ENCODE data around the gene CD247. TPM values are rescaled to one million over a fixed set of nuclear protein-coding genes. Genes with fewer than 3 reads are reported as not detected.
A peak's percentile ranks its signal among the peaks of the same experiment; 100 is the strongest.

CD247 gene
- total RNA-seq, 2 donors from 2014 or later = 118 to 158 TPM

- Mint-ChIP-seq H3K9me3 (no peaks in the 10 kb centered on the region), H3K27ac (peak overlapping the region in 1 of 2 donors; percentile 69), H3K36me3 (peaks cover 0 to 6% of the 10 kb centered on the region in 2 donors)
- no peak for DNase-seq (ENCODE audit: low spot score in 2 of 2)
- ATAC-seq = no peak
Observed at GRCh38 chr1:167545349-167545748, 27.0 kb upstream of the CD247 start.

- Mint-ChIP-seq H3K9me3 (no peaks in the 10 kb centered on the region), H3K27ac (peak overlapping the region; percentile 69 to 70), H3K36me3 (peaks cover 0 to 6% of the 10 kb centered on the region in 2 donors)
- ATAC-seq (peak; percentile 46 to 62), DNase-seq (ENCODE audit: low spot score in 2 of 2) (no peak)
Observed at GRCh38 chr1:167544447-167545093, 26.2 kb upstream of the CD247 start.

GRCh38 chr1:167543199-167543990 is 25.1 kb upstream of the CD247 start:
- Mint-ChIP-seq H3K9me3 (no peaks in the 10 kb centered on the region), H3K27ac (peak overlapping the region in 1 of 2 donors; percentile 83), H3K36me3 (peaks cover 0 to 6% of the 10 kb centered on the region in 2 donors)
- no peak for DNase-seq (ENCODE audit: low spot score in 2 of 2)
- ATAC-seq = no peak

- Mint-ChIP-seq H3K36me3 (peaks cover 0 to 6% of the 10 kb centered on the region in 2 donors), H3K27ac (peak overlapping the region; percentile 17 to 83), H3K9me3 (no peaks in the 10 kb centered on the region)
- DNase-seq (ENCODE audit: low spot score in 2 of 2) (no peak), ATAC-seq (peak in 1 of 2 donors; percentile 56)
Observed at GRCh38 chr1:167542109-167543032, 24.0 kb upstream of the CD247 start.

GRCh38 chr1:167541610-167542009 is 23.3 kb upstream of the CD247 start:
- DNase-seq (ENCODE audit: low spot score in 2 of 2) = no peak
- ATAC-seq = peak in 1 of 2 donors; percentile 32
- no peaks in the 10 kb centered on the region for H3K9me3 Mint-ChIP-seq
- H3K27ac Mint-ChIP-seq = peak overlapping the region in 1 of 2 donors; percentile 55
- H3K36me3 Mint-ChIP-seq = no peaks in the 10 kb centered on the region

- H3K9me3 Mint-ChIP-seq = no peaks in the 10 kb centered on the region
- DNase-seq (ENCODE audit: low spot score in 2 of 2) (no peak), ATAC-seq (no peak)
- no peak overlapping the region for H3K27ac Mint-ChIP-seq
- H3K36me3 Mint-ChIP-seq = no peaks in the 10 kb centered on the region
Observed at GRCh38 chr1:167541003-167541402, 22.7 kb upstream of the CD247 start.

GRCh38 chr1:167538657-167539056 is 20.3 kb upstream of the CD247 start:
- H3K27ac Mint-ChIP-seq = peak overlapping the region in 1 of 2 donors; percentile 57
- H3K9me3 Mint-ChIP-seq = no peaks in the 10 kb centered on the region
- H3K36me3 Mint-ChIP-seq = no peaks in the 10 kb centered on the region
- ATAC-seq (no peak), DNase-seq (ENCODE audit: low spot score in 2 of 2) (no peak)

GRCh38 chr1:167533851-167534300 is 15.5 kb upstream of the CD247 start:
- H3K27ac Mint-ChIP-seq = no peak overlapping the region
- ATAC-seq = peak; percentile 82 to 92
- DNase-seq (ENCODE audit: low spot score in 2 of 2) = peak; percentile 70 to 71
- no peaks in the 10 kb centered on the region for H3K9me3 Mint-ChIP-seq
- H3K36me3 Mint-ChIP-seq = no peaks in the 10 kb centered on the region

- no peak for DNase-seq (ENCODE audit: low spot score in 2 of 2)
- Mint-ChIP-seq H3K36me3 (no peaks in the 10 kb centered on the region), H3K27ac (no peak overlapping the region), H3K9me3 (no peaks in the 10 kb centered on the region)
- peak; percentile 14 to 30 for ATAC-seq
Observed at GRCh38 chr1:167532964-167533824, 14.9 kb upstream of the CD247 start.

GRCh38 chr1:167532375-167532774 is 14.0 kb upstream of the CD247 start:
- DNase-seq (ENCODE audit: low spot score in 2 of 2) = no peak
- no peak overlapping the region for H3K27ac Mint-ChIP-seq
- no peak for ATAC-seq
- no peaks in the 10 kb centered on the region for H3K9me3 Mint-ChIP-seq
- H3K36me3 Mint-ChIP-seq = no peaks in the 10 kb centered on the region

- Mint-ChIP-seq H3K36me3 (no peaks in the 10 kb centered on the region), H3K27ac (no peak overlapping the region), H3K9me3 (no peaks in the 10 kb centered on the region)
- ATAC-seq = no peak
- no peak for DNase-seq (ENCODE audit: low spot score in 2 of 2)
Observed at GRCh38 chr1:167529829-167530474, 11.6 kb upstream of the CD247 start.

- Mint-ChIP-seq H3K36me3 (no peaks in the 10 kb centered on the region), H3K27ac (no peak overlapping the region), H3K9me3 (no peaks in the 10 kb centered on the region)
- no peak for ATAC-seq
- no peak for DNase-seq (ENCODE audit: low spot score in 2 of 2)
Observed at GRCh38 chr1:167528057-167528728, 9.9 kb upstream of the CD247 start.

- no peaks in the 10 kb centered on the region for H3K9me3 Mint-ChIP-seq
- no peak overlapping the region for H3K27ac Mint-ChIP-seq
- no peaks in the 10 kb centered on the region for H3K36me3 Mint-ChIP-seq
- DNase-seq (ENCODE audit: low spot score in 2 of 2) (no peak), ATAC-seq (no peak)
Observed at GRCh38 chr1:167526667-167527383, 8.5 kb upstream of the CD247 start.

GRCh38 chr1:167524651-167525050 is 6.3 kb upstream of the CD247 start:
- Mint-ChIP-seq H3K27ac (no peak overlapping the region), H3K36me3 (no peaks in the 10 kb centered on the region), H3K9me3 (no peaks in the 10 kb centered on the region)
- no peak for DNase-seq (ENCODE audit: low spot score in 2 of 2)
- ATAC-seq = no peak

Measured in activated naive CD4-positive, alpha-beta T cell treated with anti-CD3 and anti-CD28 coated beads, Interleukin-2, amount 50 U/mL, for 72 hours (primary cell).